ENCODE measurements around the gene DEDD. TPM values are rescaled to one million over a fixed set of nuclear protein-coding genes. Genes with fewer than 3 reads are reported as not detected.
"Not testable (repeated sequence)": the region's sequence is repeated elsewhere in the genome, so short reads cannot be mapped to it uniquely, and the experiment has no call there.

The DEDD gene
- total and polyA plus RNA-seq, 12 donors = 19.7 to 33.0 (median 26.3) TPM

GRCh38 chr1:161121042-161121650, 11.3 kb downstream of the DEDD start:
- WGBS, 2 donors = 93 to 97% methylated on average over 3 of the region's 3 CpGs
- H3K36me3 ChIP-seq = peaks cover 0 to 65% (median 45%) of the 10 kb centered on the region in 9 donors
- H3K27ac ChIP-seq = peak overlapping the region in 1 of 10 donors; percentile 15
- no peak overlapping the region for H3K4me3 ChIP-seq
- DNase-seq = no peak
- TF ChIP-seq CTCF (IDR thresholded peaks at IDR 0.05) = no peak
- peaks cover 14 to 53% (median 36%) of the 10 kb centered on the region in 9 donors for H3K4me1 ChIP-seq
- no peak for ATAC-seq
- intact Hi-C loops (cut with DNase I) = no loop called here
- H3K27me3 ChIP-seq = no peaks in the 10 kb centered on the region
- H3K9me3 ChIP-seq = no peaks in the 10 kb centered on the region

GRCh38 chr1:161119092-161119903, 13.2 kb downstream of the DEDD start:
- H3K4me1 ChIP-seq = peaks cover 14 to 70% (median 53%) of the 10 kb centered on the region in 9 donors
- ATAC-seq (peak in 7 of 8 donors; percentile 13 to 59 (median 34)), DNase-seq (peak; percentile 52 to 58)
- intact Hi-C loops (cut with DNase I) = loop anchor here in 3 of 10 donors (1.0 to 5.0 kb wide), 3 partner anchors 9 to 72 kb away; partner anchors contain the start of genes UFC1 (in 1 of the 3) and USF1 (in 1 of the 3)
- H3K36me3 ChIP-seq = peaks cover 0 to 56% (median 43%) of the 10 kb centered on the region in 9 donors
- 29 to 33% methylated on average over 10 of the region's 10 CpGs for WGBS, 2 donors
- TF ChIP-seq CTCF (IDR thresholded peaks at IDR 0.05) = peak in 7 of 9 donors; percentile 14 to 44 (median 34)
- no peaks in the 10 kb centered on the region for H3K27me3 ChIP-seq
- peak overlapping the region in 8 of 10 donors; percentile 70 to 100 (median 90) for H3K4me3 ChIP-seq
- peak overlapping the region in 9 of 10 donors; percentile 86 to 97 (median 95) for H3K27ac ChIP-seq
- H3K9me3 ChIP-seq = no peaks in the 10 kb centered on the region

GRCh38 chr1:161117759-161118581, 14.5 kb downstream of the DEDD start, which contains the start of the genes NIT1 and PFDN2:
NIT1 (plus strand) TSS chr1:161118105; CDS start chr1:161118177, 72 bp downstream.
PFDN2 (minus strand) TSS chr1:161118037; CDS start chr1:161118026, 11 bp downstream.
- Histone ChIP-seq H3K36me3 (peaks cover 0 to 48% (median 31%) of the 10 kb centered on the region in 9 donors), H3K27me3 (no peaks in the 10 kb centered on the region), H3K4me1 (peaks cover 14 to 83% (median 53%) of the 10 kb centered on the region in 9 donors), H3K9me3 (no peaks in the 10 kb centered on the region), H3K27ac (peak within 1 kb of the TSS; percentile 73 to 97 (median 94)), H3K4me3 (peak within 1 kb of the TSS; percentile 70 to 100 (median 94))
- 0 to 1% methylated on average over 58 of the region's 58 CpGs for WGBS, 2 donors
- DNase-seq = peak; percentile 87 to 88
- ATAC-seq = peak; percentile 91 to 95 (median 94)
- intact Hi-C loops (cut with DNase I) = loop anchor here in 2 of 10 donors (5.0 kb wide), 2 partner anchors 34 to 71 kb away; partner anchors contain the start of genes UFC1 (in 1 of the 2) and USF1 (in 1 of the 2)
- peak in 1 of 9 donors; percentile 17 for TF ChIP-seq CTCF (IDR thresholded peaks at IDR 0.05)

GRCh38 chr1:161115961-161116360, 16.5 kb downstream of the DEDD start:
- H3K4me1 ChIP-seq = peaks cover 14 to 88% (median 68%) of the 10 kb centered on the region in 9 donors
- DNase-seq, H3K27me3 ChIP-seq, H3K9me3 ChIP-seq, ATAC-seq, H3K4me3 ChIP-seq, H3K27ac ChIP-seq: not testable (repeated sequence)
- WGBS, 2 donors = 86 to 88% methylated on average over 6 of the region's 6 CpGs
- intact Hi-C loops (cut with DNase I) = loop anchor here in 2 of 10 donors (5.0 kb wide), 2 partner anchors 36 to 69 kb away; partner anchors contain the start of genes UFC1 (in 1 of the 2) and USF1 (in 1 of the 2)
- peaks cover 0 to 28% (median 11%) of the 10 kb centered on the region in 9 donors for H3K36me3 ChIP-seq

Data from heart right ventricle (tissue), 16 donors.